HL-60 (cell line): ENCODE measurements around the gene USP47.

ENCODE experiments used
- DNase-seq, 2 experiments: peaks; one replicate each; pipeline ENCODE4 v3.0.0-alpha.2; 2010 to 2020; ENCODE audit warnings: low read depth in 1 of 2, low spot score in 1 of 2
- H3K27ac ChIP-seq: fragments of 250-450 bp; sonication (Bioruptor Pico); replicated peaks from 2 replicates; pipeline ENCODE4 v1.5.1; 2020; ENCODE audit warnings: mild to moderate bottlenecking, moderate library complexity
- H3K27me3 ChIP-seq: fragments of 250-450 bp; sonication (Bioruptor Pico); 2 replicates; pipeline ENCODE4 v1.5.1; 2021; ENCODE audit warnings: mild to moderate bottlenecking, moderate library complexity; ENCODE audit not compliant: insufficient read depth, poor library complexity, severe bottlenecking
- H3K4me3 ChIP-seq: replicated peaks from 2 replicates; pipeline ENCODE4 v1.5.1; 2011; ENCODE audit warnings: mild to moderate bottlenecking, control low read depth, low read length; ENCODE audit not compliant: insufficient read depth
- GABPA ChIP-seq: IDR thresholded peaks from 2 replicates; pipeline ENCODE4 v1.6.1; 2012; ENCODE audit warnings: low read depth
- POLR2AphosphoS5 ChIP-seq: IDR thresholded peaks from 2 replicates; pipeline ENCODE4 v1.6.1; 2012; ENCODE audit warnings: low read depth
- REST ChIP-seq: IDR thresholded peaks from 2 replicates; pipeline ENCODE4 v1.6.1; 2012; ENCODE audit warnings: low read depth; ENCODE audit not compliant: insufficient replicate concordance
- SPI1 ChIP-seq: IDR thresholded peaks from 2 replicates; pipeline ENCODE4 v1.6.1; 2012; ENCODE audit warnings: low read depth, mild to moderate bottlenecking, borderline replicate concordance
- TF ChIP-seq, protein P1 (sequence below): IDR thresholded peaks from one replicate; pipeline ENCODE4 v1.5.1; 2011; ENCODE audit warnings: low read length, control low read depth, inconsistent platforms; ENCODE audit not compliant: insufficient read depth

The USP47 gene

DNA sequence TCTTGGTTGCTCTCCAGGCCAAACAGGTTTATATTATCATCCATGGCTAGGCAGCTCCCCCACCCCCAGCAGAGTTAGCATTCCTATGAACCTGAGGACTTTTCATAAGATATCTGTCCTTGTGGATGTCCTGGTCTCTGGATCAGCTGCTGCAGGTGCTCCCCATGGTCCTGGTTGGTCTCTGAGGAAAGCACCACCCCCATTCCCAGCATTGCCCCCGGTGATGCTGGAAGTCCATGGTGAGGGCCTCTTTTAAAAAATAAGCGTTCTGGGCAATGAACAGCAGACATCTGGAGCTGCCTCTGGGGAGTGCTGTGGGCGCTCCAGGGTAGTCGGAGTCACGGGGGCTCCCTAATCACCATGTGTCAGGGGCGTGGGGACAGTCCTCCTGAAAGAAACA is 140.1 kb downstream of the USP47 start:
- Histone ChIP-seq H3K27ac (no peak overlapping the region), H3K4me3 (no peak overlapping the region), H3K27me3 (no peaks in the 10 kb centered on the region)
- DNase-seq, result no peak
- TF ChIP-seq SPI1 (no peak), POLR2AphosphoS5 (no peak), REST (no peak), GABPA (no peak)
- TF ChIP-seq, protein P1, sequence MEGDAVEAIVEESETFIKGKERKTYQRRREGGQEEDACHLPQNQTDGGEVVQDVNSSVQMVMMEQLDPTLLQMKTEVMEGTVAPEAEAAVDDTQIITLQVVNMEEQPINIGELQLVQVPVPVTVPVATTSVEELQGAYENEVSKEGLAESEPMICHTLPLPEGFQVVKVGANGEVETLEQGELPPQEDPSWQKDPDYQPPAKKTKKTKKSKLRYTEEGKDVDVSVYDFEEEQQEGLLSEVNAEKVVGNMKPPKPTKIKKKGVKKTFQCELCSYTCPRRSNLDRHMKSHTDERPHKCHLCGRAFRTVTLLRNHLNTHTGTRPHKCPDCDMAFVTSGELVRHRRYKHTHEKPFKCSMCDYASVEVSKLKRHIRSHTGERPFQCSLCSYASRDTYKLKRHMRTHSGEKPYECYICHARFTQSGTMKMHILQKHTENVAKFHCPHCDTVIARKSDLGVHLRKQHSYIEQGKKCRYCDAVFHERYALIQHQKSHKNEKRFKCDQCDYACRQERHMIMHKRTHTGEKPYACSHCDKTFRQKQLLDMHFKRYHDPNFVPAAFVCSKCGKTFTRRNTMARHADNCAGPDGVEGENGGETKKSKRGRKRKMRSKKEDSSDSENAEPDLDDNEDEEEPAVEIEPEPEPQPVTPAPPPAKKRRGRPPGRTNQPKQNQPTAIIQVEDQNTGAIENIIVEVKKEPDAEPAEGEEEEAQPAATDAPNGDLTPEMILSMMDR, result no peak

- H3K27me3 ChIP-seq, result no peaks in the 10 kb centered on the region
- DNase-seq, result no peak
- no peak for TF ChIP-seq POLR2AphosphoS5
- no peak for TF ChIP-seq GABPA
- TF ChIP-seq REST, result no peak
- TF ChIP-seq, protein P1, result no peak
- no peak for TF ChIP-seq SPI1
Measured at GRCh38 chr11:11982461-11982860, 140.7 kb downstream of the USP47 start.

DNA sequence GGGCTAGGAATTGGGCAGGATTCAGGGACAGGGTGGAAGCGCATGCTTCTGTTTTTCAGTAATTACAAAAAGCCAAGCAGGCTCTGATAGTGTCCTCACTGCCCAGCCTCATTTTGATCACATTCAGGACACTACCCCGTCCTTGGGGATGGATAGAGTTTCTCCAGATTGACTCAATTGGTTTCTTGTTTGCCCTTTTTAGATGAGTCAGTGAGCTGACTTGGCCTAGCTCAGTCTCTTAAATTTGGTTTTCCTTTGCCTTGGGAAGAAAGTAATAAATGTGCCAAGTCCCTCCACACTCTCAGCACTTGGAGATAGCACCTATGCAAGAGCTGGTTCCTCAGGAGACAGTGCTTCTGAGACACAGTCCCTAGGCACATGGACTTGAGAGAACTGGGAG is 141.2 kb downstream of the USP47 start:
- Histone ChIP-seq H3K27me3 (no peaks in the 10 kb centered on the region), H3K27ac (no peak overlapping the region), H3K4me3 (no peak overlapping the region)
- TF ChIP-seq SPI1, result no peak
- TF ChIP-seq, protein P1, result no peak
- no peak for TF ChIP-seq REST
- no peak for TF ChIP-seq GABPA
- no peak for TF ChIP-seq POLR2AphosphoS5
- no peak for DNase-seq

More at GRCh38 chr11:11982461-11982860, 140.7 kb downstream of the USP47 start:
- no peak overlapping the region for H3K27ac ChIP-seq
- no peak overlapping the region for H3K4me3 ChIP-seq
